ENCODE results near the gene SGCE. TPM values are rescaled to one million over a fixed set of nuclear protein-coding genes. Genes with fewer than 3 reads are reported as not detected.

Gene SGCE
- total RNA-seq, 1 donor from 2014 or later: 63.8 TPM

GRCh38 chr7:94571816-94572215 is 84.1 kb downstream of the SGCE start:
- no peak for DNase-seq (ENCODE audit: low read depth, low spot score)

- no peak for DNase-seq (ENCODE audit: low read depth, low spot score)
Observed at GRCh38 chr7:94567396-94567795, 88.5 kb downstream of the SGCE start.

- DNase-seq (ENCODE audit: low read depth, low spot score): no peak
Observed at GRCh38 chr7:94565247-94565894, 90.6 kb downstream of the SGCE start.

- DNase-seq (ENCODE audit: low read depth, low spot score): peak; percentile 52
Observed at GRCh38 chr7:94562525-94562924, 93.4 kb downstream of the SGCE start.

- DNase-seq (ENCODE audit: low read depth, low spot score): peak; percentile 0
Observed at GRCh38 chr7:94561841-94562514, 94.0 kb downstream of the SGCE start.

- no peak for DNase-seq (ENCODE audit: low read depth, low spot score)
Observed at GRCh38 chr7:94559972-94560371, 96.0 kb downstream of the SGCE start.

GRCh38 chr7:94557215-94557614 is 98.7 kb downstream of the SGCE start:
- DNase-seq (ENCODE audit: low read depth, low spot score): no peak

GRCh38 chr7:94556028-94556427 is 99.9 kb downstream of the SGCE start:
- DNase-seq (ENCODE audit: low read depth, low spot score): no peak

- DNase-seq (ENCODE audit: low read depth, low spot score): no peak
Observed at GRCh38 chr7:94547126-94547525, 108.8 kb downstream of the SGCE start.

GRCh38 chr7:94540428-94540827 is 115.5 kb downstream of the SGCE start:
- DNase-seq (ENCODE audit: low read depth, low spot score): no peak

Other genes starting within 250 kb of the SGCE start
- gene CASD1, start 146.3 kb downstream of the SGCE start, total RNA-seq: 11.0 and 16.6 TPM in 2 replicates

All from pulmonary artery endothelial cell (primary cell).